D721Med (cell line): ENCODE data around the gene RTF2.

Experiments
- DNase-seq: peaks from one replicate; pipeline ENCODE4 v3.0.0; 2011; ENCODE audit warnings: low spot score; ENCODE audit not compliant: insufficient read length
- FAIRE-seq: peaks from 2 replicates; lab custom pipeline; 2011; peaks lifted over from hg19 to GRCh38; lab: Jason Lieb, UNC
- CTCF ChIP-seq: IDR thresholded peaks from 2 replicates; pipeline ENCODE4 v1.5.1; 2012; ENCODE audit warnings: mild to moderate bottlenecking, control low read depth; ENCODE audit not compliant: insufficient read depth; ENCODE audit errors: missing control alignments

RTF2 gene

GRCh38 chr20:56429502-56429901, 38.9 kb upstream of the RTF2 start:
- DNase-seq (no peak), FAIRE-seq (no peak)
- no peak for TF ChIP-seq CTCF

- FAIRE-seq (no peak), DNase-seq (no peak)
- no peak for TF ChIP-seq CTCF
Measured at GRCh38 chr20:56429941-56430340, 38.5 kb upstream of the RTF2 start.

- FAIRE-seq (no peak), DNase-seq (no peak)
- TF ChIP-seq CTCF = no peak
Measured at GRCh38 chr20:56430461-56430860, 38.0 kb upstream of the RTF2 start.

GRCh38 chr20:56430957-56431356, 37.5 kb upstream of the RTF2 start:
- FAIRE-seq (no peak), DNase-seq (no peak)
- no peak for TF ChIP-seq CTCF

GRCh38 chr20:56431471-56431870, 37.0 kb upstream of the RTF2 start:
- DNase-seq = no peak
- no peak for TF ChIP-seq CTCF

GRCh38 chr20:56433221-56433879, 35.1 kb upstream of the RTF2 start:
- DNase-seq = no peak
- FAIRE-seq = no peak
- no peak for TF ChIP-seq CTCF

More at GRCh38 chr20:56431471-56431870, 37.0 kb upstream of the RTF2 start:
- FAIRE-seq = no peak

GRCh38 chr20:56433880-56434255, 34.6 kb upstream of the RTF2 start:
- FAIRE-seq = no peak
- no peak for DNase-seq
- no peak for TF ChIP-seq CTCF
